IPS-20b (cell line): ENCODE data around the gene EXT2.

Experiments
- H3K27ac ChIP-seq: one replicate; pipeline ENCODE4 v1.5.1; 2013; ENCODE audit warnings: low read length
- H3K27me3 ChIP-seq: 2 replicates; pipeline ENCODE4 v1.6.1; 2013; ENCODE audit warnings: mild to moderate bottlenecking, low read length, inconsistent platforms; ENCODE audit not compliant: insufficient read depth
- H3K36me3 ChIP-seq: 2 replicates; pipeline ENCODE4 v1.6.1; 2013; ENCODE audit warnings: low read depth, mild to moderate bottlenecking, inconsistent platforms, low read length, moderate library complexity; ENCODE audit not compliant: insufficient read depth
- H3K4me1 ChIP-seq: 2 replicates; pipeline ENCODE4 v1.6.1; 2013; ENCODE audit warnings: mild to moderate bottlenecking, control low read depth, inconsistent platforms, low read length, moderate library complexity; ENCODE audit not compliant: insufficient read depth
- H3K4me3 ChIP-seq: 2 replicates; pipeline ENCODE4 v1.5.1; 2013; ENCODE audit warnings: mild to moderate bottlenecking, low read length, inconsistent platforms
- H3K9ac ChIP-seq: 2 replicates; pipeline ENCODE4 v1.6.1; 2013; ENCODE audit warnings: low read depth, mild to moderate bottlenecking, inconsistent platforms, low read length, moderate library complexity
- H3K9me3 ChIP-seq: 2 replicates; pipeline ENCODE4 v1.6.1; 2013; ENCODE audit warnings: mild to moderate bottlenecking, low read depth, low read length, inconsistent platforms; ENCODE audit not compliant: insufficient read depth

EXT2 gene

GRCh38 chr11:44213148-44213547, 117.7 kb downstream of the EXT2 start:
- H3K27me3 ChIP-seq: no peaks in the 10 kb centered on the region
- no peaks in the 10 kb centered on the region for H3K36me3 ChIP-seq
- no peaks in the 10 kb centered on the region for H3K9me3 ChIP-seq
- no peaks in the 10 kb centered on the region for H3K4me1 ChIP-seq
- H3K9ac ChIP-seq: no peak overlapping the region
- no peak overlapping the region for H3K4me3 ChIP-seq
- H3K27ac ChIP-seq: no peak overlapping the region

DNA sequence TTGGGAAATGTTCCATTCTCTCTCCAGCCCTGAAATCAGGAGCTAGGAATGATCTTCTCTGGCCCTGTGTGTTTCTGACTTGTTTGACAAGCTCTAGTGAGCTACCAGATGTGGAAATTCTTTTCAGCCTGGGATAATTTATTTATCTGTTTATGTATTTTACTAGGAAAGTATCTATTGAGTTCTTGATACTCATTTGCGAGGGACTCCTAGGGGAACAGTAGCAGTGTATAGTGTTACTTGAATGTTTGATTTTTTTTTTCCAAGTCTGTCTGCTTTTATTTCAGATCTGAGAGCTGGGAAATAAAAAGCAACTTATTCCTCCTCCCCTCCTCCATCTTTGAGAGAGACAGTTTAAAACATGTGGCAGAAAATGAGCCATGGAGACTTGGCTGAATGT, 122.0 kb downstream of the EXT2 start:
- Histone ChIP-seq H3K27ac (no peak overlapping the region), H3K9me3 (no peaks in the 10 kb centered on the region), H3K27me3 (no peaks in the 10 kb centered on the region), H3K4me3 (no peak overlapping the region), H3K36me3 (no peaks in the 10 kb centered on the region), H3K9ac (no peak overlapping the region), H3K4me1 (no peaks in the 10 kb centered on the region)

DNA sequence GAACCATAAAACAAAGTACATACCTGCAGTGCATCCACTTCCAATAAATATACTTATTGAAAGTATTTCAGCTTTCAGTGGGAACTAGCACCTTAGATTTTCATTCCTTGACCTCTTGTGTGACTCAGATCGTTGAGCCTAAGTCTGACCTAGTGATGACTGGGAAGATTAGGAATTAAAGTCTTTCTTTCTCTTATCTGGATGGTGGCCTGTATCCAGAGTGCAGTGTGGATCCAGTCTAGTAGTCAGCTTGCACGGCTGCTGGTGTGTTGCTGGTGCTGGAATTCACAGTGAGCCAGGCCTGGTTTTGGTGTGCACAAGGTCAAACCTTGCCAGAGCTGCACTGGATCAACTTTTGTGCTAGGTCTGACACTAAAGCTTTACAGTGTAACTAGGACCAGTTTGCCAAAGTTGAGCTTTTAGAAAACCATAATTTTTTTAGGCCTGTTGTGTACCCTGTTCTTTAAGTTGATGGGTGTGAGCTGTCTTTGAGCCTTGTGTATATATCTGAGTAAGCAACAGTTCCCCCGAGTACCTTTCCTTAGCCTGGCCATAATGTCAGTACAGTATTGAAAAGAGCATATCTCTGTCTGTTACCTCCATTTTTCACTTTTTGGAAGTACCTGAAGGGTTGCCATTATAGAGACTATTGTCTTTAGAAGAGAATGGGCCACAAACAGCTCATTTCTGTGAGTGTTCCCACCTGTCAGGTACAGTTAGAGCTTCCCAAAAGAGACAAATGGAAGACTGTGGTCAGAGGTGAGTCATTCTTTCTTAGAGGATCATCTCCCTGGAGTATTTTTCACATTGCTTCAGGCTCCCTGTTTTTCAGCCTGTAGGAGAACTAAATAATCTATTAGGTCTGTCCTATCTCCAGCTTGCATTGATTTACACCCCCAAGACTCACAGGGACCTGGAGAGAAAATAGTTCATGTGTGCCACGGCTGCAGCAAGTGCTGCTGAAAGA, 124.6 kb downstream of the EXT2 start:
- H3K9ac ChIP-seq: no peak overlapping the region
- no peaks in the 10 kb centered on the region for H3K4me1 ChIP-seq
- no peaks in the 10 kb centered on the region for H3K27me3 ChIP-seq
- no peaks in the 10 kb centered on the region for H3K9me3 ChIP-seq
- H3K27ac ChIP-seq: no peak overlapping the region
- H3K4me3 ChIP-seq: no peak overlapping the region
- H3K36me3 ChIP-seq: no peaks in the 10 kb centered on the region

DNA sequence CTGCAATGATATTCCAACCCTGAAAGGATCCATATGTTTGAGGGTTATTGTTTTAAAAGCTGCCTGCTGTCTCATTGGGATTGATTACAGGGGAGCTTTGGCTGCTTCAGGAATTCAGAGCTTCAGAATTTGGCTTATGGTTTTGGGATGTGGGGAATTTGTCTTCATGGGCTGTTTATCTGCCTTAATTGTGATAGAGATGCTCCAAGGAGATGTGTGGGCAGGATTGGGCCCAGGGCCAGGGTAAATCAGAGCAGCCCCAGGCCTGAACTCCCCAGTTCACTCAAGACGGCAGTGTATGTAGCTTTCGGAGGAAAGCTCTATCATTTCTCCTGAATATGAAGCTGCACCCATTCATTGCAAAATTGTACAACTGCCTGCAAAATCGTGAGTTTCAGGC, 126.0 kb downstream of the EXT2 start:
- H3K27me3 ChIP-seq: no peaks in the 10 kb centered on the region
- no peak overlapping the region for H3K27ac ChIP-seq
- H3K4me1 ChIP-seq: no peaks in the 10 kb centered on the region
- H3K9me3 ChIP-seq: no peaks in the 10 kb centered on the region
- H3K4me3 ChIP-seq: no peak overlapping the region
- no peak overlapping the region for H3K9ac ChIP-seq
- no peaks in the 10 kb centered on the region for H3K36me3 ChIP-seq

GRCh38 chr11:44221992-44222391, 126.5 kb downstream of the EXT2 start:
- Histone ChIP-seq H3K27me3 (no peaks in the 10 kb centered on the region), H3K9ac (no peak overlapping the region), H3K4me3 (no peak overlapping the region), H3K27ac (no peak overlapping the region), H3K36me3 (no peaks in the 10 kb centered on the region), H3K4me1 (no peaks in the 10 kb centered on the region), H3K9me3 (no peaks in the 10 kb centered on the region)

DNA sequence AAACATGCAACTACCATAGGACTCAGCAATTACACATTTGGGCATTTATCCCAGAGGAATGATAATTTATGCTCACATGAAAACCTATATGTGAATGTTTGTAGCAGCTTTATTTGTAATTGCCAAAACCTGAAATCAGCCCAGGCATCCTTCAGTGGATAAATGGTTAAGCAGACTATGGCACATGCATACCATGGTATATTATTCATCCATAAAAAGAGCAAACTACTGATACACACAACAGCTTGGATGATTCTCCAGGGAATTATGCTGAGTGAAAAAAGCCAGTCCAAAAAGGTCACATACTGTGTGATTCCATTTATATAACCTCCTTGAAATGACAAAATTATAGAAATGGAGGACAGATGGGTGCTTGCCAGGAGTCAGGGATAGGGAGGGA, 127.8 kb downstream of the EXT2 start:
- no peaks in the 10 kb centered on the region for H3K36me3 ChIP-seq
- H3K9ac ChIP-seq: no peak overlapping the region
- no peak overlapping the region for H3K27ac ChIP-seq
- H3K4me3 ChIP-seq: no peak overlapping the region
- no peaks in the 10 kb centered on the region for H3K4me1 ChIP-seq
- H3K9me3 ChIP-seq: no peaks in the 10 kb centered on the region
- no peaks in the 10 kb centered on the region for H3K27me3 ChIP-seq

- no peak overlapping the region for H3K9ac ChIP-seq
- no peaks in the 10 kb centered on the region for H3K9me3 ChIP-seq
- no peaks in the 10 kb centered on the region for H3K4me1 ChIP-seq
- H3K4me3 ChIP-seq: no peak overlapping the region
- no peak overlapping the region for H3K27ac ChIP-seq
- no peaks in the 10 kb centered on the region for H3K27me3 ChIP-seq
- no peaks in the 10 kb centered on the region for H3K36me3 ChIP-seq
Observed at GRCh38 chr11:44224867-44225501, 129.5 kb downstream of the EXT2 start.

DNA sequence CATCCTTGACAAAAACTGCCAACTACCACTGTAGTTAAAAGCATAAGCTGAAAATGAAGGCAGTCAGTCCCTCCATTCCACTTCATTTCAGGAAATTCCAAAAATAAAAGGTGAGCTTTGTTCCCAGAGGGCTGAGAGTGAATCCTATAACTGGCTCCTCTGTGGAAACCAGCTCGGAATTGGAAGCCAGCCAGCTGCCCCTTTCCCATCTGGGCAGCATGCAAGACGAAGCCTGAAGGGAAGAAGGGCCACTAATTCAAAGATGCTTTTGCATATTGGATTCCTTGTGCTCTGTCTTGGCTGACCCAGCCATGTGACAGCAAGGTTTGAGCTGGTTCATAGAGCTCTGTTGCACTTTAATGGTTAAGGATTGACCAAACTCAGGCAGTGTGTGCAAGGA, 131.0 kb downstream of the EXT2 start:
- no peak overlapping the region for H3K27ac ChIP-seq
- no peaks in the 10 kb centered on the region for H3K36me3 ChIP-seq
- H3K27me3 ChIP-seq: no peaks in the 10 kb centered on the region
- no peak overlapping the region for H3K4me3 ChIP-seq
- no peak overlapping the region for H3K9ac ChIP-seq
- H3K9me3 ChIP-seq: no peaks in the 10 kb centered on the region
- H3K4me1 ChIP-seq: no peaks in the 10 kb centered on the region

DNA sequence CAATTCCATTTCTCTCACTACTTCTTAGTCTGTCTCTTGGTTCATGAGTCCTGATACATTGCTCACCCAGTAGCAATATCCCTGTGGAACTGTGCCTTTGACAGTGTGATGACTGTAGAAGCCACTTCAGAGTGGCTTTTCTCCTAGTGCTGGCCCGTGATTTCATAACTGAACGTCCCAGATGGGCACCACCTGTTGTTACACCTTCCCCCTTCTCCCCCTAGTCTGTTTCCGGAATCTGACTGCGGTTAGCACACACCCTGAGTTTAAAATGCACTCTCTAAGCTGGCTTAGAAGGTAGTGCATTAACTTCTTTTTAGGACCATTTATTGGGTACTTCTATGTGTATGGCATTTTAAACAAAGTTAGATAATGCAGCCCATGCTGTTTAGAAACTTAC, 131.5 kb downstream of the EXT2 start:
- Histone ChIP-seq H3K27ac (no peak overlapping the region), H3K9ac (no peak overlapping the region), H3K4me3 (no peak overlapping the region), H3K36me3 (no peaks in the 10 kb centered on the region), H3K9me3 (no peaks in the 10 kb centered on the region), H3K27me3 (no peaks in the 10 kb centered on the region), H3K4me1 (no peaks in the 10 kb centered on the region)

GRCh38 chr11:44228379-44228778, 132.9 kb downstream of the EXT2 start:
- no peak overlapping the region for H3K27ac ChIP-seq

GRCh38 chr11:44229098-44229497, 133.6 kb downstream of the EXT2 start:
- Histone ChIP-seq H3K36me3 (no peaks in the 10 kb centered on the region), H3K4me3 (no peak overlapping the region), H3K27ac (no peak overlapping the region), H3K9ac (no peak overlapping the region), H3K27me3 (no peaks in the 10 kb centered on the region), H3K9me3 (no peaks in the 10 kb centered on the region), H3K4me1 (no peaks in the 10 kb centered on the region)

More at GRCh38 chr11:44228379-44228778, 132.9 kb downstream of the EXT2 start:
- Histone ChIP-seq H3K36me3 (no peaks in the 10 kb centered on the region), H3K9ac (no peak overlapping the region), H3K27me3 (no peaks in the 10 kb centered on the region), H3K4me3 (no peak overlapping the region), H3K4me1 (no peaks in the 10 kb centered on the region), H3K9me3 (no peaks in the 10 kb centered on the region)

DNA sequence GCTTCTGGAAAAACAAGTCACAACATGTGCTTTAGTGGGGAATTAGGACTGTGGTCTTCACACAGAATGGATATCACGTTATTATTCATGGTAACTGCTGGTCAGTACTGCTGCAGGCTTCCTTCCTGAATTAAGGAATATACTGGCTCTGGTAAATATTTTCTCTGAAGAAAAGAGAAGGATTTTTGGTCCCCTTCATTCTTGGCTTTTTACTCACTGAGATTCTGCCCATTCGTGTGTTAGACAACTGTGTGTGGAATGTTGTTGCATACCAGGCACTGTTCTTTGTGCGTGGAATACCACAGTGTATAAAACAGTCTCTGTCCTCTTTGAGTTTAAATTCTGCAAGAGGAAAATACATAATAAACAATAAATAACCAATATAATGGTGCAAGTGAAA, 134.1 kb downstream of the EXT2 start:
- H3K4me1 ChIP-seq: no peaks in the 10 kb centered on the region
- no peaks in the 10 kb centered on the region for H3K27me3 ChIP-seq
- no peak overlapping the region for H3K27ac ChIP-seq
- H3K36me3 ChIP-seq: no peaks in the 10 kb centered on the region
- H3K9ac ChIP-seq: no peak overlapping the region
- H3K9me3 ChIP-seq: no peaks in the 10 kb centered on the region
- no peak overlapping the region for H3K4me3 ChIP-seq
